Loucy (cell line): ENCODE measurements around the gene HSPA12B.

ENCODE experiments used
- CTCF ChIP-seq: fragments of 200-600 bp; sonication (generic); conservative IDR thresholded peaks from 2 replicates; pipeline ENCODE4 v1.5.1; 2014; ENCODE audit warnings: mild to moderate bottlenecking, antibody characterized with exemption, low read length
- EZH2phosphoT487 ChIP-seq: fragments of 200-600 bp; IDR thresholded peaks from 2 replicates; pipeline ENCODE4 v1.6.1; 2018; ENCODE audit warnings: antibody characterized with exemption, mild to moderate bottlenecking, moderate library complexity, borderline replicate concordance

- TF ChIP-seq CTCF = no peak
- TF ChIP-seq EZH2phosphoT487 = no peak
Measured at GRCh38 chr20:3748073-3748472, 15.6 kb downstream of the HSPA12B start.
